GM12878 (cell line): ENCODE results near the gene ZNF710. TPM values are rescaled to one million over a fixed set of nuclear protein-coding genes. Genes with fewer than 3 reads are reported as not detected.

Source experiments
- ATAC-seq: fragments of 200-7000 bp; cut with Tn5 transposase; 3 replicates; pipeline ENCODE4 v1.9.1; 2020; ENCODE audit warnings: mild to moderate bottlenecking, moderate library complexity
- BruUV-seq: library from RNA; stranded (reverse); fragments of 400-500 nt; replicated peaks from 2 replicates; lab custom pipeline; 2021; lab: Mats Ljungman, UMichigan
- CTCF ChIA-PET: fragments of 300-600 bp; sonication (Branson Sonifier 250); formaldehyde crosslinking; extraction: SDS; loops from one replicate; lab custom pipeline; 2021; ENCODE audit warnings: inconsistent platforms; lab: Yijun Ruan, JAX
- POLR2A ChIA-PET: fragments of 350-600 bp; formaldehyde crosslinking; extraction: SDS; loops from one replicate; lab custom pipeline; 2021; ENCODE audit warnings: inconsistent platforms; lab: Charles Lee
- RAD21 ChIA-PET: fragments of 300-600 bp; sonication (Branson Sonifier 250); formaldehyde crosslinking; loops from one replicate; lab custom pipeline; 2023; ENCODE audit warnings: antibody characterized with exemption; ENCODE audit not compliant: unreplicated experiment; lab: Charles Lee
- SMC1A ChIA-PET: fragments of 300-600 bp; sonication (Branson Sonifier 250); formaldehyde crosslinking; loops from one replicate; lab custom pipeline; 2023; ENCODE audit not compliant: unreplicated experiment, uncharacterized antibody; lab: Charles Lee
- DNase-seq: peaks from one replicate; pipeline ENCODE4 v3.0.0-alpha.2; 2011; ENCODE audit warnings: low read depth, low spot score
- FAIRE-seq: peaks from 3 replicates; lab custom pipeline; 2011; peaks lifted over from hg19 to GRCh38; lab: Jason Lieb, UNC
- H2AFZ ChIP-seq: 2 replicates; pipeline ENCODE4 v1.6.0; 2011; ENCODE audit warnings: low read depth, low read length, control low read depth; ENCODE audit not compliant: control insufficient read depth
- H3K27ac ChIP-seq: 2 replicates; pipeline ENCODE4 v1.5.1; 2011; ENCODE audit warnings: control low read depth; ENCODE audit not compliant: control insufficient read depth, insufficient read depth
- H3K27me3 ChIP-seq, 2 experiments: replicated peaks in 1 of 2; 2 replicates each; pipeline versions ENCODE4 v1.6.0 to v1.6.1; 2011; ENCODE audit warnings: low read length in 1 of 2; ENCODE audit not compliant: control insufficient read depth in 2 of 2, insufficient read depth in 2 of 2
- H3K36me3 ChIP-seq, 2 experiments: 2 replicates each; pipeline ENCODE4 v1.5.1; 2011; ENCODE audit warnings: low read length in 1 of 2; ENCODE audit not compliant: control insufficient read depth in 2 of 2, insufficient read depth in 2 of 2
- H3K4me1 ChIP-seq: 2 replicates; pipeline ENCODE4 v1.6.1; 2011; ENCODE audit warnings: mild to moderate bottlenecking, low read length, moderate library complexity, mixed read lengths; ENCODE audit not compliant: control insufficient read depth, insufficient read depth
- H3K4me2 ChIP-seq: 2 replicates; pipeline ENCODE4 v1.6.0; 2011; ENCODE audit warnings: control low read depth; ENCODE audit not compliant: control insufficient read depth, insufficient read depth
- H3K4me3 ChIP-seq: fragments of 200-600 bp; sonication (generic); 2 replicates; pipeline ENCODE4 v1.5.1; 2016
- H3K79me2 ChIP-seq: 2 replicates; pipeline ENCODE4 v1.6.0; 2011; ENCODE audit warnings: low read length; ENCODE audit not compliant: control insufficient read depth, insufficient read depth
- H3K9ac ChIP-seq: 2 replicates; pipeline ENCODE4 v1.8.0; 2011; ENCODE audit warnings: low read length, control low read depth, mixed read lengths; ENCODE audit not compliant: control insufficient read depth, insufficient read depth
- H3K9me3 ChIP-seq: replicated peaks from 3 replicates; pipeline ENCODE4 v1.5.1; 2011; ENCODE audit warnings: mild to moderate bottlenecking, low read length; ENCODE audit not compliant: control insufficient read depth, insufficient read depth
- H4K20me1 ChIP-seq: 2 replicates; pipeline ENCODE4 v1.6.0; 2011; ENCODE audit not compliant: control insufficient read depth, insufficient read depth
- ASH2L ChIP-seq: fragments of 300-600, 200-600 bp; sonication (generic); IDR thresholded peaks from 2 replicates; pipeline ENCODE4 v1.6.1; 2017; ENCODE audit warnings: low read depth, mild to moderate bottlenecking, borderline replicate concordance
- BACH1 ChIP-seq: fragments of 450-650 bp; IDR thresholded peaks from 2 replicates; pipeline ENCODE4 v1.6.1; 2017; ENCODE audit warnings: mild to moderate bottlenecking, borderline replicate concordance
- CEBPB ChIP-seq, 2 experiments: fragments of 150-350 bp in 1 of 2; IDR thresholded peaks; 2 replicates each; pipeline ENCODE4 v1.6.1; 2012 to 2014; ENCODE audit warnings: low read depth in 2 of 2, low read length in 2 of 2, borderline replicate concordance in 1 of 2, inconsistent platforms in 1 of 2
- CHD2 ChIP-seq: IDR thresholded peaks from 2 replicates; pipeline ENCODE4 v1.6.1; 2011; ENCODE audit warnings: low read depth, low read length, improper control_type of control experiment, borderline replicate concordance
- IKZF2 ChIP-seq, 2 experiments: fragments of 450-650 bp; IDR thresholded peaks; 2 replicates each; pipeline ENCODE4 v1.6.1; 2017; ENCODE audit warnings: mild to moderate bottlenecking in 2 of 2, moderate library complexity in 2 of 2
- KAT2A ChIP-seq: conservative IDR thresholded peaks from 2 replicates; pipeline ENCODE4 v1.6.1; 2011; ENCODE audit warnings: low read depth, low read length; ENCODE audit not compliant: control insufficient read depth
- MEF2B ChIP-seq: fragments of 450-650 bp; IDR thresholded peaks from 2 replicates; pipeline ENCODE4 v1.6.1; 2018; ENCODE audit warnings: mild to moderate bottlenecking, moderate library complexity; ENCODE audit not compliant: partially characterized antibody, poor library complexity, severe bottlenecking
- MXI1 ChIP-seq: fragments of 150-350 bp; IDR thresholded peaks from 2 replicates; pipeline ENCODE4 v1.6.1; 2011; ENCODE audit warnings: low read depth, mild to moderate bottlenecking, inconsistent platforms, low read length, improper control_type of control experiment
- MYC ChIP-seq: IDR thresholded peaks from 2 replicates; pipeline ENCODE4 v1.6.1; 2011; ENCODE audit warnings: mild to moderate bottlenecking, low read length, moderate library complexity, inconsistent platforms; ENCODE audit not compliant: insufficient read depth, insufficient replicate concordance, insufficient read length, severe bottlenecking
- POLR2A ChIP-seq: IDR thresholded peaks from 2 replicates; pipeline ENCODE4 v1.6.1; 2011; ENCODE audit warnings: low read depth, mild to moderate bottlenecking, low read length
- RAD21 ChIP-seq: IDR thresholded peaks from 2 replicates; pipeline ENCODE4 v1.6.1; 2011; ENCODE audit warnings: mild to moderate bottlenecking, low read depth, low read length, moderate library complexity; ENCODE audit not compliant: insufficient read depth
- SIX5 ChIP-seq: IDR thresholded peaks from 2 replicates; pipeline ENCODE4 v1.6.1; 2011; ENCODE audit warnings: mild to moderate bottlenecking, low read depth, low read length, moderate library complexity; ENCODE audit not compliant: severe bottlenecking
- SUPT20H ChIP-seq: IDR thresholded peaks from 2 replicates; pipeline ENCODE4 v1.6.1; 2011; ENCODE audit warnings: low read depth, mild to moderate bottlenecking, low read length, moderate library complexity, borderline replicate concordance; ENCODE audit not compliant: control insufficient read depth
- ZNF622 ChIP-seq: fragments of 450-650 bp; IDR thresholded peaks from 2 replicates; pipeline ENCODE4 v1.6.1; 2017; ENCODE audit warnings: mild to moderate bottlenecking, inconsistent platforms
- ZSCAN29 ChIP-seq: fragments of 450-650 bp; IDR thresholded peaks from 2 replicates; pipeline ENCODE4 v1.6.1; 2017; ENCODE audit warnings: mild to moderate bottlenecking, moderate library complexity
- WGBS: methylation state at CpG from one replicate; pipeline ENCODE4 v1.1.6; 2016; ENCODE audit warnings: low lambda C conversion rate; ENCODE audit not compliant: insufficient replicate concordance, insufficient coverage; ENCODE audit errors: missing lambda C conversion rate; 5-methylcytosine and 5-hydroxymethylcytosine counted together
- in situ Hi-C: fragments of 300-500 bp; cut with MboI; formaldehyde crosslinking; loops from 9 replicates; pipeline ENCODE4 v1.14.3; 2018; ENCODE audit warnings: mixed read lengths
- intact Hi-C: fragments of 100-400 bp; cut with micrococcal nuclease; formaldehyde crosslinking; loops from one replicate; pipeline ENCODE4 v1.14.2; 2022; ENCODE audit not compliant: unreplicated experiment
- polyA plus RNA-seq, 11 experiments: library from polyadenylated mRNA; depleted of rRNA in 4 of 11; unstranded in 6 of 11; stranded (reverse) in 5 of 11; fragments of >200 nt; fragmentation: Nextera tagmentation in 4 of 11; fragmentation: Illumina TruSeq in 1 of 11; extraction: Ambion mirVana in 4 of 11; extraction: Trizol in 1 of 11; gene quantifications; 1 replicate in 1 of 11; 2 replicates in 10 of 11; pipeline versions ENCODE4 v1.2.1 to v1.2.3, GENCODE V29; 2011 to 2016; ENCODE audit warnings: inconsistent platforms in 2 of 11, missing spikeins in 2 of 11, low read depth in 1 of 11
- total RNA-seq, 4 experiments: library from RNA; depleted of rRNA in 3 of 4; stranded (reverse); fragments of >200 nt in 3 of 4; fragmentation: Illumina TruSeq in 1 of 4; extraction: Trizol in 1 of 4; gene quantifications; 2 replicates each; pipeline versions ENCODE4 v1.2.1 to v1.2.3, GENCODE V29; 2013 to 2021
- TF ChIP-seq, protein P1 (sequence below): IDR thresholded peaks from 2 replicates; pipeline ENCODE4 v1.6.1; 2011; ENCODE audit warnings: borderline replicate concordance, low read depth, mild to moderate bottlenecking, moderate library complexity, low read length; ENCODE audit not compliant: insufficient read depth, poor library complexity, severe bottlenecking

ZNF710 gene
- total and polyA plus RNA-seq, 10 of the 15 experiments (the other 5 are each of a cell fraction or from before 2014, with no cell fraction given): 1.4 to 43.5 (median 9.8) TPM

- H4K20me1 ChIP-seq: no peaks in the 10 kb centered on the region; the same call in 1 of the 2 replicates
- H3K4me1 ChIP-seq: peaks cover 15% of the 10 kb centered on the region
- SMC1A ChIA-PET: no interaction called here
- intact Hi-C loops: no loop called here
- no peak overlapping the region for H2AFZ ChIP-seq
- no peaks in the 10 kb centered on the region for H3K27me3 ChIP-seq
- peaks cover 18% of the 10 kb centered on the region for H3K79me2 ChIP-seq
- H3K4me2 ChIP-seq: no peak overlapping the region
- RAD21 ChIA-PET: no interaction called here
- no peak overlapping the region for H3K27ac ChIP-seq
- POLR2A ChIA-PET: no interaction called here
- no peak overlapping the region for H3K9ac ChIP-seq
- DNase-seq (no peak), FAIRE-seq (no peak), ATAC-seq (no peak)
- peaks cover 12 to 14% of the 10 kb centered on the region in 2 experiments; a peak in 3 of 4 replicates for H3K36me3 ChIP-seq
- H3K9me3 ChIP-seq: no peaks in the 10 kb centered on the region
- BruUV-seq: no TSS peak
- 91% methylated on average over 17 of the region's 17 CpGs for WGBS
- CTCF ChIA-PET: interaction anchor here (1.0 to 1.6 kb wide), 3 partner anchors 10 to 193 kb away, joined by 3 to 7 read pairs (median 3); no protein-coding TSS in a partner anchor
- H3K4me3 ChIP-seq: no peak overlapping the region
- TF ChIP-seq SIX5 (no peak), MYC (no peak), ZNF622 (no peak), MEF2B (no peak), BACH1 (no peak), IKZF2 (IDR thresholded peaks at IDR 0.05) (no peak), CHD2 (no peak), KAT2A (no peak), RAD21 (no peak), SUPT20H (no peak), CEBPB (IDR thresholded peaks at IDR 0.05; ENCODE audit: borderline replicate concordance in 1 of 2, low read depth in 2 of 2, low read length in 2 of 2) (no peak), ZSCAN29 (no peak), MXI1 (no peak), ASH2L (no peak), POLR2A (no peak)
- TF ChIP-seq, protein P1, sequence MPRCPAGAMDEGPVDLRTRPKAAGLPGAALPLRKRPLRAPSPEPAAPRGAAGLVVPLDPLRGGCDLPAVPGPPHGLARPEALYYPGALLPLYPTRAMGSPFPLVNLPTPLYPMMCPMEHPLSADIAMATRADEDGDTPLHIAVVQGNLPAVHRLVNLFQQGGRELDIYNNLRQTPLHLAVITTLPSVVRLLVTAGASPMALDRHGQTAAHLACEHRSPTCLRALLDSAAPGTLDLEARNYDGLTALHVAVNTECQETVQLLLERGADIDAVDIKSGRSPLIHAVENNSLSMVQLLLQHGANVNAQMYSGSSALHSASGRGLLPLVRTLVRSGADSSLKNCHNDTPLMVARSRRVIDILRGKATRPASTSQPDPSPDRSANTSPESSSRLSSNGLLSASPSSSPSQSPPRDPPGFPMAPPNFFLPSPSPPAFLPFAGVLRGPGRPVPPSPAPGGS: no peak
- TF ChIP-seq, all 136 proteins: peak for 0
- in situ Hi-C loops: loop anchor here (10.0 kb wide), 1 partner anchor 337 kb away; the partner anchor contains the start of gene MESP1
Observed at GRCh38 chr15:90091156-90091931, 90.2 kb downstream of the ZNF710 start.
